ENCODE measurements around the gene PTPRR.
"Not testable (repeated sequence)": the region's sequence is repeated elsewhere in the genome, so short reads cannot be mapped to it uniquely, and the experiment has no call there.

Gene PTPRR

DNA sequence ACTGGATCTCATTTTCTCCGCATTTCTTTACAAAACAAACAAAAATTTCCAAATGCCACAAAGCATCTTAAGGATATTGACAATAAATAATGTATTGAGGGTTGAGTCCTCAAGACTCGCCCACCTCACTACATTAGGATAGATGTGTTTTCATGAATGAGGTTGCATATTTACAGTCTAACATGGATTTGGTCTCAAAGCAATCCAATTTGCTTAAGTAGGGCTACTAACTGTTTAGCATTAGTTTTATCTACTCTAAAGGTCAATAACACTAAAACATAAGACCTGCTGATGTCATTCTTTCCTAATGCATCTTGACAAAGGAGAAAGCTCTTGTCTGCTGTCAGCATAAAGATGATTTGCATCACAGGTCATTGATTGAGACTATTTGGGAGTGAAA lies 82.4 kb downstream of the PTPRR start:
- DNase-seq = no peak

DNA sequence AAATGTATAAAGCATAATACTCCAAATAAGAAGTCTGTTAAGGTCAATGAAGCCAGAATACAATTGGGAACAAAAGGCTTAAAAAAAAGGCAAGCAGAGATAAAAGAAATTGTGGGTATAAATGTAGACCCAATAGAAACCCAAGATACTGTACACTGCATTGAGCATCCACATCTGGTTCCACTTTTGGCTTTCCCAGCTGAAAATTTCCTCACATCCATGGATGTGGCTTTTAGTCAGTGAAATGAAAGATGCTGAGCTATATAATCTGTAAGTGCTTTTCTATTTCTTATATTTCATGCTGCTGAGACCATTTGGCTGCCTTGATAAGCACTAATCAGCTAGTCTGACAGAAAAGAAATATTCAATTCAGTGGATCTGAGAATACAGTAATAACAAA lies 83.5 kb downstream of the PTPRR start:
- no peak for DNase-seq

DNA sequence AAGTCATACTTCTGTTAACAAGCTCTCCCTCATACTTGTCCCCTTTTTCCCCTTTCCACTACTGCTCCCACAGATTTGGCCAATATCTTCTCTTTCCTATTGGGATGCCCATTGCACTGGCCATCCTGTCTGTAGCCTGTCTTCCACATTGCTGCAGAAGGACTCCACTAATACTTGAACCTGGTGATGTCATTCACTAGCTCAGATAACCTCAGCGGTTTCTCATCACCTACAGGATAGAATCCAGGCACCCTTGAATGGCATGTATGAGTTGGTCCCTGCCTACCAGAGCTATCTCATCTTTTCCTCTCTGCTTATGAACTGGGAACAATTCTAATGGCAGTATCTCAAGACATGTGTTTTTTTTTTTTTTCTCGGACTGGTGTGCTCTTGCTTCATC lies 84.6 kb downstream of the PTPRR start:
- DNase-seq = no peak

DNA sequence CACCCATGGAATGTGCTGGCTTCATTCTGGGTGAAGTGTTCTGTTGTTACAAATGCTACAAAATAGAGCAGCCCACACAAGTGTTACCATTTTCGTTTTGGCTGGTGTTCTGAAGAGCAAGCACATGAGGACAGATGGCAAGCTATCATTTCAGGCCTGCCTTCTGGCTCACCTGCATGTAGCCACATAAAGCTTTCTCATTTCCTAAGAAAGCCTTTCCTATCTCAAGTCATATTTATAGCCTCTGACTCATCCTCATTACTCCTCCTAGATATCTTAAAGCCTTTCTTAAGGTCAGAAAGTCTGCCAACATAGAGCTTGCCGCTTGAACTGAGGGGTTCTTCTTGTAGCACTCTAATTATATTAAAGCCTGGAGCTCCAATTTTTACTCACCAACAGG lies 89.0 kb downstream of the PTPRR start:
- no peak for DNase-seq

DNA sequence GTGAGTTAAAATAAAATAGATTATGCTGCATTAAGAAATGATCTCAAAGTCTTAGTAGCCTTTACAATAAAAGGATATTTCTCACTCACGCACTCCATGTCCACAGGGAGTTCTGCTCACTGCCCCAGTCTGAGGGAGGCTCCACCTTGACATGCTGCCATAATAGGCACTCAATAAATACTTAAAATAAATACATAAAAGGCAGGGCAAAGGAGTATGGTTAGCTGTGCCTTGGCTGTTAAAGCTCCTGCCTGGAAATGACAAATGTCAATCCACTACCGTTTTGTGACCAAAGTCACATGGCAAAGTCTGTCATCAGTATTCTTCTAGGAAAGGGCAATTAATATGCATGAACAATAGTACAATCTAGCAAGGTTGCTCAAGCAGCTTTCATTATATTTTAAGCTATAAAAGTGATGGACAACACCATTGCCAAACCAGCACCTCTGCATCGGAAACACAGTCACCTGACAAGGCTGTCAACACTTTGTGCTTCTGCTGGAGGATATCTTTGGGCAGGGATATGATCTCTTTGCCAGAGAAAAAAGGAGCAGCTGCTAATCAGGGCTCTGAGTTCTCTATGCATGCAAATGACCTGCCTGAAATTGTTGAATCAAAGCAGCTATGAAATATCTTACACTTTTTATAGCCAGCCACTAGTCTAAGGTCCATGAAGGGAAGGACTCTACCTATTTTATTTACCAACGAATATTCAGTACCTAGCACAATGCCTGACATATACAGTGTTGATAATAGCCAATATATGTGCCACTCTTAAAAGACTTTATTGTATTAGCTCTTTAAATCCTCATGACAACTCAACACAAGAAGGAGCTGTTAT lies 90.1 kb downstream of the PTPRR start:
- no peak for DNase-seq

DNA sequence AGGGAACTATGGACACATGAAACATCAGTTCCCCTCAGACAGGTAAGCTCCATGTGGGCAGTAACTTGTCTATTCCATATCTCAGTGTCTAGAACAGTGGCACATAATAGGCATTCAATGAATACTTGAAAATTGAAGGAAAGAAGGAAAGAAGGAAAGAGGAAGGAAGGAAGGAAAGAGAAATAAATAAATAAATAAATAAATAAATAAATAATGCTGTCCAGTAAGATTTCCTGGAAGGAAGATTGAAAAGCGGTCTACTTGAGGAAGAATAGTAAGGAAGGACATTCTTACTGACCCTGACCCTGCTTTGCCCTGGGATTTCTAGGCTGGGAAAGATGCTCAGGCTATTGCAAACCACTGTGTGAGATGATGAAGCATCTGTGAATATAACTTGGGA lies 91.5 kb downstream of the PTPRR start:
- no peak for DNase-seq

DNA sequence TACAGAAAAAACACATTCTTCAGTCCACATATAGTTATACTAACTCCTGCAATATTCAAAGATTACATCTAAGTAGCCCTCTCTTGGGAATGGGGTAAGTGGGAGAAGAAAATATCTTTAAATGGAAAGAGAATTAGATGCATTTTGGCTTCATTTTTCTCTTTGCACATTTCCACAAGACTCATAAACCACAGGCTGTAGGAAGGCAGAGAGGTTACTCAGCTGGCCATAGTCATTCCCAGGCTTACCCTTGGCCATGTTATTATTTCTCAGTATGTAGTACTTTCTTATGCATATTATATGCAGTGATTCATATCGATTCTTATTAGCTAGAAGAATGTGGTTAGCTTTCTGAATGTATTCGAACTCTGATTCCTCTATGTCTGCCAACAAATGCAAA lies 92.2 kb downstream of the PTPRR start:
- no peak for DNase-seq

DNA sequence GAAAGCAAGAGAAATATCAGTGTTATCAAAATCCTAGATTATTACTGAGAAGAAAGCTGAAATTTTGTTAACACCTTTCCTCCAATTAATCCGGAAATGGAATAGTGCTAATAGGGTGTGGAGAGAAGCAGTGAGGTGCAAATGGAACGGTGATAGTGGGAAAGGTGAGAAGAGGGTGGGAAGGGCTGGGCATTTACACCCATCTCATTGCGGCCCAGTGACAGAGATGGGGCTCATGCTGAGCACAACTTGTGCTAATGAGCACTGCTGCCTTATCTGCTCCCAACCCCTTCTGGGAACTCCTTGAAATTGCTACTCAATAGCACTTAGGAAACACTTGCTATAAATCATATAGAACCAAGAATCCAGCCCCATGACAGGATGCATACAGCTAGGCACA lies 94.4 kb downstream of the PTPRR start:
- no peak for DNase-seq

DNA sequence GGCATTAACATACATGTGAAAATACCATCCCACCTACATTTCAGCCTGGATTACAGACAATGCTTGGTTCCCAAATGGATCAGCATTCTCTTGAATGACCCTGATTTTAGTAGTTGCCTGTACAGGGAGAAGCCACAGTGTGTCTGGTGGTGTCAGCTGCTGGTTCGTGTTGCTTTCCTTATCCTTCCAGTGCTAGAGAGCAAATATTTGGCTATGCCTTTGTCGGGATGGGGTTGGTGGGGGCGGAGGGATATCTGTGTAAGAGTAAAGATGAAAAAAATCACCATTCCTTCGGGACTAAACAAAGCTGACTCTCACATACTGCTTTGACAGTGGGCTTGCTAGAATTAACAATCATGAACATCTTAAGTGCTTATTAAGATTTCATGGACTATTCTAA lies 96.0 kb downstream of the PTPRR start:
- no peak for DNase-seq

DNA sequence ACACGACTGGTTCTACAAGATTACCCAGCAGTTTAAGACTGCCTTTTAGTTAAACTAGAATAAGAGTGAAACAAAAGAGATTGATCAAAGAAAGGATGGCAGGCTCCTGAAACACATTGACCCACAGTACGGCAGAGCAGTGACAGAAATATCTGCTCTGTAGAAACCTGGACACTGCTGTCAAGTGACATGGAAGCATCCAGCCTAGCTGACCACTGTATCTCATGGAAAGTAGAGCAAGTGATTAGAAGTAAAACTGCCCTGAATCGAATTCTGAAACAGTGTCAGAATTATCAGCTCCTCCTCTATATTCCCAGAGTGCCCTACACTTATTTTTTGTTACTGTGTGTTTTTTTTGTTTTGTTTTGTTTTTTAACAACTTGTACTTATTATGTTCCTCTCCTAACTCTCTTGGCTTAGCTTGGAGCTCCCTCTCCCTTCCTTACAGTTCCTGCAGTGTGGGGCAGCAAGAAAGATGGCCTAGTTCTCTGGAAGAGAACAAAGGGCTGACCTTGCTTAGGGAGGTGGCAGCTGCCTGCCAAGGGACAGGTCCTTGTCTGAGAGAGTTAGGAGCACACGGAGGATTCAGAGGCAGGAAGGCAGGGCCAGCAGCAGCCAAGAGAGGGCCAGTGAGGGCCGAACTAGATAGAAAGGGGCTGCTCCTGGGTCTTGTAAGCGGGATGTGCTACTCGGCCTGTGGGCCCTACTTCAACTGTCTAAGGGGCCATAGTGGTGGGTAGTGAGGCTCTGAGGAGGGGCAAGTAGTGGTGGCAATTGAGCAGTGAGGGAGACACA lies 97.2 kb downstream of the PTPRR start:
- DNase-seq = no peak

DNA sequence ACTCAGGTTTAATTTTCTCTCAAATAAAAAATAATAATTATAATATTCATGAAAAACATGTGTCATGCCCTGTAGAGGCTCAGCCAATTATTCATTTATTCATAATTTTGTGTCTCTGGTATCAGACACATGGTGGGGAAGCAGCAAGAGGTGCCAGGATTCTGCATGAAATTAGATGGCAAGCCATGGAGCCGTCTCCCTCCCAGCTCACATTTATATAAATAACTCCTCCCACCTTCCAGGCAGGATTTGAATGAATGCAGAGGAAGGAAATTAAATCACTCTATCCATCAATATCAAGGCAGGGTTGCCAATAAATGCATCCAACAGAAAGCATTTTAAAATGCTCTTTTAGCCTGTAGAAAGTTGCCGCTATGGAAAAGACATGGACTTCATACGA lies 98.1 kb downstream of the PTPRR start:
- no peak for DNase-seq

DNA sequence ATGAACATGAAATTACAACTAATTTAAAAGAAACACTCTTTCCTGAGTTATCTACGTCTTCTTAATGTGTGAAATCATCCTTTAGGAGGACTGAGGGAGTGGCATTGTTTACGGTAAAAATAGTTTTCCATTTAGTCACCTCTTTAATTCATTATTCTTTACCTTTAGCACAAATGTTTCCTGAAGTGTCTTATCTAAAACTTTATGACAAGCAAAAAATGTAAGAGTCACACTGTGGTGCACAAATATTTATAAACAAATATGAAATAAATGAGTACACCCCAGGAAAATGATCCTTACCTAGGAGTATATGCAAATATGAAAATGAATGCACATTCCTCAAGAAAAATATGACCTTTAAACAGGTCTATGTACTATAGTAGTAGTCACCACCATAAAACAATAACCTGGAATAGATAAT lies 104.6 kb downstream of the PTPRR start:
- no peak for DNase-seq

DNA sequence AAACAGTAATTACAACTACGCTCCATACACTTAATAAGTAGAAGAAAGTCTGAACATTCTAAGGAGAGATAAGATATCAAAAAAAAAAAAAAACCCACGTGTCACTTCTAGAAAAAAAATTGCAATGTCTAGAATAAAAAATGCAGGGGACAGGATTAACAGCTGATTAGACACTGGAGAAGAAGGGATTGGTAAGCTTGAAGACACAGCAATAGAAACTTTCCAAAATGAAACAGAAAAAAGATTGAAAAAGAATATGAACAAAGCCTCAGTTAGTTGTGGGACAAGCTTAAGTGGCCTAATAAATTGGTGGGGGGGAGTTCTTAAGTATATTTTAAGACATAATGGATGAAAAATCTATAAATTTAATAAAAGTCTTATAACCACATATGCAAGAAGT lies 105.5 kb downstream of the PTPRR start:
- no peak for DNase-seq

DNA sequence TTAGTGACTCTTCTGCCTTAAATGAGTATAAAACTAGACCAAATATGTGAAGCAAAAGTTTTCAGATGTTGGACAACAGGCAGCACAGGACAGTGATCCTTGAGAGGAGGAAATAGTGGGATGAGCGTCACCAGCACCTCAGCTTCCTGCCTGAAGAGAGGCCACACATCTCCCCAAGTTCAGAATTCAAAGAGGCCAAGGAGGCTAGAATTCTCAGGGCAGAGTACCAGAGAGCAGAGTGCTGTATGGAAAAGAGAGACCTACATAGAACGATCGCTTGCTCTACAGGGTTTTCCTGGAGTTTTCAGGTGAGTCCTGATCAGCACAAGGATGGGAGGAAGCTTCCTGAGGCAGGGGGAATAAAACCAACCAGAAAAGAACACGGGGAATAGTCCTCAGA lies 107.0 kb downstream of the PTPRR start:
- no peak for DNase-seq

DNA sequence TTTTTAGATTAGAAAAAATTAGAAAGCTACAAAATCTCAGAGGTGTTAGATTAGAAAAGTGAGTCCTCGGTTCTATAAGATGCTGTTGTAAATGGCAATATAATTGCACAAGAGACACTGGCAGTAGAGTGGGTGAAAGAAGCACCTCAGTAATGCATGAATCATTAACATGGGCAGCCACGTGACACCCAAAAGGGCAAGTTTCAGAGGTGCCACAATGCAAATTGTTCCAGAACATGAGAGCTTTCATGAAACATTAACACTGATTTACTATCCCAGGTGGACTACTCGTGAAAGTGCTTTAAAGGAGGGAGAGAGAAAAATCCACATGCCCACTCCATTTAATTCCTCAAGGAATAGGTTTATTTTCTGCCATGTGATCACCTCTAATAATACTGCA lies 108.4 kb downstream of the PTPRR start:
- DNase-seq = no peak

DNA sequence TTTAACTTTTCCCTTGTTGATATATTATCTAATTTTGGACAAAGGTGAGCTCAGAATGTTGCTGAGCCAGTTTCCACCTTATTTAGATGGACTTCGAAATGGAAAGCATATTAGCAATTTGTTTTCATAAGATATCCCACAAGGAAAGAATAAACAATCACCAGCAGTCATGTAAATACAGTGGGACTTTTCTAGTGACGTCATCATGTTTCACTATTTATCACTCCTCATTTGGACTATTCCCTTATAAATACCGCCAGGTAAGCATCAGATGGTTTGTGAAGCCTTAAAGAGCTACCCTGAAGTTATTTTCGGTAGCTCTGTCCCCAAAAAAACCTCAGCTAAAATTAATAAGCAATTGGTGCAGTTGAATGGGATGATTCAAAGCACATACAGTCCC lies 110.7 kb downstream of the PTPRR start:
- no peak for DNase-seq

DNA sequence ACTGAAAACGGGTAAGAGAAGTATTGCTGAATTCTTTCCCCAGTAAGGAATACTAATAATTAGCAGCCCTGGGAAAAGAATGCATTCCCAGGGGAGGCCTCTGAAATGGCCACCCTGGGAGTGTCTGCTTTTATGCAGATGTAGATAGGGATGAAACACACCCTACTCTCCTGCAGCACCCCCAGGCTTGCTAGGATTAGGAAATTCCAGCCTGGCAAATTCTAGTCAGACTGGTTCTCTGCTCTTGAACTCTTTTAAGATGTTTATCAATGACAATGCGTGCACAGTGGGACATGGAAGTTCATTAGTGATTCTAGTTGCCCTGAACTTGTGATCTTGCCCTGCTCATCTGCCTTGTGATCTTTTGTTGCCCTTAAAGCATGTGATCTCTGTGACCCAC lies 112.5 kb downstream of the PTPRR start:
- DNase-seq = not testable (repeated sequence)

DNA sequence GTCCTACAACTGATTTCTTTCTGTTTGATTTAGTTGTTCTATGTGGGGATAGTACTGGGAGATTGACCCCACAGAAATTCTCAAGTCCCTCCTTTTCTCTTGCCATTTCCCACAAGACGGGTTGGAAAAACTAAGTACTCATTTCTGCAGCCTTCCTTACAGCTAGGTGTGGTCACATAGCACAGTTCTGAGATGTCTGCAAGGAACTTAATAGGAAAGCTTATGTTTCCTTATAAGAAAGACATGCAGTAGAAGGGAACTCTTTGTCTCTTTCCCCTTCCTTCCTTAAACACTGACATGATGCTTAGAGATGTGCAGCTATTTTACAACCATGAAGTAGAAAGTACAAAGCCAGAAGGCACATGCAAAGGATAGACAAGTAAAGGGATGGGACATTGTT lies 113.7 kb downstream of the PTPRR start:
- no peak for DNase-seq

DNA sequence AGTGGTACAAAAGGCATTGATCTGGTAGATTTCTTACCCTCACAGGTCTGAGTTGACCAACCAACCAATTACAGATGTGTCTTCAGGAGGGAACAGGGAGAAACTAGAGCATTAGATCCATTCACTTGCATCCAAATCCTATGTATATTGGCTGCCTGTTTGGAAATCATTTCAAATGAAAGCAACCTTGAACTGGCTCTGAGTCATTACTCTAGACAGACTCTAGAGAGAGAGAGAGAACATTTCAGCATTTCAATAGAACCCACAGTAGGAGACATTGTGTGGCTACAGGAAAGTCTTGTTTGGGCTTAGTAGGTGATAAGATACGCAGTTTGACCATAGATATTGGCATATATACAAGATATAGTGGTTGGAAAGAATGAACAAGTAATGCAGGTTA lies 114.5 kb downstream of the PTPRR start:
- DNase-seq = no peak

DNA sequence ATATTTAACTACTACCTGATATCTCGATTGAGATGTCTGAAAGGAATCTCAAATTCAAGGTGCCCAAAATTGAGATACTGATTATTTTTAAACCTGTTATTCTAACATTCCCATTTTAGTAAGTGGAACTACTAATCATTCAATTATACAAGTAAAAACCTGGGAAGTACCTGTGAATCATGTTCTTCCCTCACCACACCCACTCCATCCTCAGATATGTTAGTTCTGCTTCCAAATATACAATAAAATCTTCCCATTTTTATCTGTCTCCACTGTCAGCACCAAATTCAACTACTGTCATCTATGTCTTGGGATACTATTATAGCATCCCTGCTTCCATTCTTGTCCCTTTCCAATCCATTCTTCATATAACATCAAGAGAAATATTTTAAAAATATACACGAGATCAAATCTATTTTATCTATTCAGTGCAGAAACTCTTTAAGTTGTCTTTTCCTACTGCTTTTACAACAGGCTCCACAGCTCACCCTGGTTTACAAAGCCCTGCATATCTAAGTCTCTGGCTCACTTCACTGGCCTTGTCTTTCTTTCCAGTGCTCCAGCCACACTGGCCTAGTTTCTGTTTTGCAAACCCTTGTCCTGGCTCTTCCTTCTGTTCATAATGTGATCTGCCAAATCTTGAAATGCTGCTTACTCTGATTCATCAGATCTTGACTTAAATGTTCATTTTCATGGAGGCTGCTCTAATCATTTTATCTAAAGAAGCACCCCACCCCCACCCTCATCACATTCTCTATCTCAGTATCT lies 122.3 kb downstream of the PTPRR start:
- no peak for DNase-seq

DNA sequence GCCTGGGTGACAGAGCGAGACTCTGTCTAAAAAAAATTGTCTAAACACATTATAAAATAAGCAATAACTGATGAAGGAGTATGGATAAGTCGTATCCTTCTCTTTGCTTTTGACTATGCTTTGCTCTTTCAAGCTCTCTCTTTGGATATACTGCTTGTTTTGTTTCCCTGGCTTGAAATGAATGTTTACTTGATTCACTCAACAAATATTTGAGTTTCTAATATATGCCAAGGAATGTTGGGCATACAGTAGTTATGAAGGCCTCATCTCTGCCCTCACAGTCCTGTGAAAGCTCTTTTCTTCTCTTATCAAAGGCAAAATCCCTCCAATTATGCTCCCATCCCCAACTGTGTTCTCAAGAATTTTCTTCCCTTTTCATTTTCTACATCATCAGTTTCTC lies 123.5 kb downstream of the PTPRR start:
- DNase-seq = no peak

DNA sequence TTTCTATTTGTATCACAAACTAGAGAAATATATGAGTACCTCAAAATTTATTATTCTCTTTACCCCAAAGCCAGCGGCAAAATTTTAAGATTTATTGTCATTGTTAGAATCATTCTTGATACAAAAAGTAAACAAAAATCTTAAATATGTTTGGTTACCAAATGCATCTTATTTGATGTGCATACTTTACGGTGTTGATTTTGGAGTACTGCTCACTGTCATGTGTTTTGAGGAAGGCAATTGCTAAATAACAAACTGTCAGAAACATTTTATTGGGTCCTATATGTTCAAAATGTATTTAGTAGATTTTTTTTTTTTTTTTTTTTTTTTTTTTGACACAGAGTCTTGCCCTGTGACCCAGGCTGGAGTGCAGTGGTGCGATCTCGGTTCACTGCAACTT lies 124.9 kb downstream of the PTPRR start:
- DNase-seq = no peak

DNA sequence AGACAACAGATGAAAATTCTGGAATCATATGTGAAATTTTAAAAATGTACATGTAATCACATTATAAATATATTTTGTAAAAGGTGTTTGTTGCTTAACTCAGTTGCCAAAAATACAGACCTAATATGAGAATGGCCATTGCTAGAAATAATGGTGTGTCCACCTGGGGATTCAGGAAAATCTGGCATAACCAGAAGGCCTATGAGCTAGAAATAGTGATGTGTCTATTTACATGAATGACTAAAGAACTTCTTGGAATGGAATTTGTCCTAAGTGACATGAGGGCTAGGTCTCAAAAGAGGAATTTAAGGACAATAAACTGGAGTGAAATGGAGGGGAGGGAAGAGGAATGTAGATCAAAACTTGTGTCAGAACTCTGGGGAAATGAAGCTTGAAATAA lies 126.4 kb downstream of the PTPRR start:
- no peak for DNase-seq

DNA sequence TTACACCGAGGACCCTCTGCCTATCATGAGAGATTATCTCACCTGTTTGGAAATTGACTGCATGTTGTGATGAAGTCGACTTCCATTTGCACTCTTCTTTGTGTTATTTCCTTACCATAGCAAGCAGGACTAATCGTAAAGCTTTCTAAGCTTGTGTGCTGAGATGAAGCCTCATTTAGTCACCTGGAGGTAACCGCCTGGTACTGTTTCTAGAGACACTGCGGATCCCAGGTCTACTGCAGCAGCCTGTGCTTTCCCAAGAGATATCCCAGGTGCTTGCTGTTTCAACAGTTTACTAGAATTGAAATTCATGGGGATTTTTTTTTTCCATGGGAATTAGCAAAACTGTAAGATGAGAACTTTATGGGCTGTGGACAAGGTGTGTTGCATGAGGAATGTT lies 131.8 kb downstream of the PTPRR start:
- no peak for DNase-seq
